B cell (primary cell): ENCODE results near the gene LAG3. TPM values are rescaled to one million over a fixed set of nuclear protein-coding genes. Genes with fewer than 3 reads are reported as not detected.

ENCODE experiments used
- ATAC-seq: fragments of 200-7000 bp; cut with Tn5 transposase; one replicate; pipeline ENCODE4 v1.10.0; 2021; ENCODE audit warnings: low read depth, mild to moderate bottlenecking, moderate number of reproducible peaks, moderate library complexity
- CTCF ChIA-PET: fragments of 350-600 bp; sonication (Branson Sonifier 250); formaldehyde crosslinking; loops from one replicate; lab custom pipeline; 2021; ENCODE audit warnings: antibody characterized with exemption, inconsistent platforms; lab: Charles Lee
- POLR2A ChIA-PET: fragments of 350-600 bp; sonication (Branson Sonifier 250); formaldehyde crosslinking; loops from one replicate; lab custom pipeline; 2021; ENCODE audit warnings: antibody characterized with exemption; lab: Charles Lee
- DNase-seq: peaks from one replicate; pipeline ENCODE4 v3.0.0; 2013
- H2AFZ ChIP-seq: 2 replicates; pipeline ENCODE4 v1.6.1; 2012; ENCODE audit warnings: mild to moderate bottlenecking, low read depth, low read length; ENCODE audit not compliant: insufficient read depth, poor library complexity, severe bottlenecking
- H3K27ac ChIP-seq, 2 donors: 1 replicate in 1 of 2; 2 replicates in 1 of 2; pipeline ENCODE4 v1.5.1; 2012 to 2013; ENCODE audit warnings: low read length in 2 of 2, mild to moderate bottlenecking in 2 of 2, moderate library complexity in 1 of 2
- H3K27me3 ChIP-seq, 4 experiments: fragments of 200-600 bp in 1 of 4; sonication (generic) in 1 of 4; replicated peaks in 1 of 4; 1 replicate in 2 of 4; 2 replicates in 2 of 4; pipeline versions ENCODE4 v1.6.1 to v1.7.0; 2013 to 2016; ENCODE audit warnings: low read length in 3 of 4, mild to moderate bottlenecking in 2 of 4, mixed read lengths in 1 of 4, moderate library complexity in 1 of 4; ENCODE audit not compliant: insufficient read depth in 4 of 4, control insufficient read depth in 3 of 4; ENCODE audit errors: control extremely low read depth in 1 of 4
- H3K36me3 ChIP-seq, 2 experiments: replicated peaks in 1 of 2; 1 replicate in 1 of 2; 2 replicates in 1 of 2; pipeline versions ENCODE4 v1.6.1 to v1.7.1; 2013; ENCODE audit warnings: low read length in 1 of 2; ENCODE audit not compliant: insufficient read depth in 2 of 2, control insufficient read depth in 1 of 2; ENCODE audit errors: control extremely low read depth in 1 of 2, extremely low read depth in 1 of 2
- H3K4me1 ChIP-seq, 2 donors: fragments of 200-600 bp in 1 of 2; sonication (generic) in 1 of 2; 1 replicate in 1 of 2; 2 replicates in 1 of 2; pipeline versions ENCODE4 v1.5.1 to v1.6.1; 2013 to 2017; ENCODE audit warnings: low read length in 2 of 2; ENCODE audit not compliant: control insufficient read depth in 2 of 2, insufficient read depth in 2 of 2
- H3K4me2 ChIP-seq: replicated peaks from 2 replicates; pipeline ENCODE3; 2012; ENCODE audit warnings: mild to moderate bottlenecking, low read depth, low read length; ENCODE audit not compliant: poor library complexity, severe bottlenecking
- H3K4me3 ChIP-seq, 5 experiments: fragments of 200-600 bp in 1 of 5; sonication (generic) in 1 of 5; 1 replicate in 3 of 5; 2 replicates in 2 of 5; pipeline versions ENCODE4 v1.5.1 to v1.7.0; 2011 to 2016; ENCODE audit warnings: low read length in 4 of 5, mild to moderate bottlenecking in 4 of 5, low read depth in 2 of 5, control low read depth in 1 of 5, moderate library complexity in 1 of 5; ENCODE audit not compliant: insufficient read depth in 1 of 5; ENCODE audit errors: control extremely low read depth in 1 of 5, extremely low read depth in 1 of 5
- H3K79me2 ChIP-seq: fragments of 200-600 bp; sonication (generic); one replicate; pipeline ENCODE4 v1.6.0; 2016; ENCODE audit warnings: low read length; ENCODE audit not compliant: control insufficient read depth, insufficient read depth
- H3K9ac ChIP-seq: fragments of 200-600 bp; sonication (generic); 2 replicates; pipeline ENCODE4 v1.6.1; 2017; ENCODE audit warnings: mild to moderate bottlenecking, low read length, moderate library complexity
- H3K9me3 ChIP-seq, 3 donors: one replicate each; pipeline versions ENCODE4 v1.6.1 to v1.7.1; 2013; ENCODE audit warnings: low read length in 2 of 3; ENCODE audit not compliant: control insufficient read depth in 2 of 3, insufficient read depth in 1 of 3; ENCODE audit errors: control extremely low read depth in 1 of 3
- H4K20me1 ChIP-seq: 2 replicates; pipeline ENCODE4 v1.6.0; 2012; ENCODE audit warnings: mild to moderate bottlenecking, low read length; ENCODE audit not compliant: insufficient read depth, control insufficient read depth, poor library complexity, severe bottlenecking
- H3K27ac Mint-ChIP-seq: one replicate; pipeline ENCODE4 v1.8.0; 2021; ENCODE audit warnings: mixed read lengths
- H3K27me3 Mint-ChIP-seq: one replicate; pipeline ENCODE4 v1.8.0; 2021; ENCODE audit warnings: mixed read lengths
- H3K4me1 Mint-ChIP-seq: one replicate; pipeline ENCODE4 v1.8.0; 2021; ENCODE audit warnings: mixed read lengths
- H3K4me3 Mint-ChIP-seq: one replicate; pipeline ENCODE4 v1.8.0; 2021; ENCODE audit warnings: mixed read lengths
- H3K9me3 Mint-ChIP-seq: one replicate; pipeline ENCODE4 v1.8.0; 2022; ENCODE audit warnings: mixed read lengths; ENCODE audit not compliant: insufficient read depth
- CTCF ChIP-seq: fragments of 200-600 bp; IDR thresholded peaks from one replicate; pipeline ENCODE4 v1.8.0; 2022; ENCODE audit warnings: antibody characterized with exemption, mild to moderate bottlenecking
- EZH2 ChIP-seq: IDR thresholded peaks from 2 replicates; pipeline ENCODE4 v1.6.1; 2012; ENCODE audit warnings: borderline replicate concordance, low read depth, mild to moderate bottlenecking, moderate library complexity, low read length; ENCODE audit not compliant: insufficient read depth, poor library complexity, severe bottlenecking
- WGBS: methylation state at CpG from one replicate; pipeline ENCODE4 v1.1.5; 2013; ENCODE audit warnings: missing lambda C conversion rate; ENCODE audit not compliant: insufficient coverage; 5-methylcytosine and 5-hydroxymethylcytosine counted together
- intact Hi-C: fragments of 100-400 bp; cut with micrococcal nuclease; formaldehyde crosslinking; loops from one replicate; pipeline ENCODE4 v1.10.0; 2022
- polyA plus RNA-seq: library from polyadenylated mRNA; depleted of rRNA; stranded (reverse); fragments of >200 nt; gene quantifications from 2 replicates; pipeline ENCODE4 v1.2.3, GENCODE V29; 2012
- total RNA-seq, 2 donors: library from RNA; stranded (reverse); fragments of 120-200 nt in 1 of 2; gene quantifications; 1 replicate in 1 of 2; 2 replicates in 1 of 2; pipeline versions ENCODE4 v1.2.3 to v1.2.4, GENCODE V29; 2013 to 2022

LAG3 gene
- total and polyA plus RNA-seq, 2 donors (not counting 1 experiment from before 2014, with no cell fraction given) = not detected

DNA sequence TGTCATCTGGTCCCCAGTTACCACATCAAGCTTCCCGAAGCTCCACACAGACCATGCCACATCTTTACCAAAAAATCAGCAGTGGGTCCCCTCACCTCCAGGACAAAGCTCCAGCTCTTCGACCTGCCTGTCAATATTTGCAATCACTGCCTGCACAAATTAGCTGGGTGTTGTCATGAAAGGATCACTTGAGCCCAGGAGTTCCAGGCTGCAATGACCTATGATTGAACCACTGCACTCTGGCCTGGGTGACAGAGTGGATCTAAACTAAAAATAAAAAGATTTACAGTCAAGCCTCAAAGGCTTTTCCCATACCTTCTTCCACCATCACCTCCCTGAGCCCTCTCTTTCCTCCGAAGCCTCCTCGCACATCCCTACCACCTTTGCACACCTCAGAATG is 24.3 kb downstream of the LAG3 start:
- 87% methylated on average over 3 of the region's 4 CpGs for WGBS
- Histone ChIP-seq H2AFZ (no peak overlapping the region), H3K9me3 (no peaks in the 10 kb centered on the region), H4K20me1 (no peaks in the 10 kb centered on the region), H3K4me3 (no peak overlapping the region), H3K4me1 (peaks cover 13 to 19% of the 10 kb centered on the region in 2 donors), H3K9ac (no peak overlapping the region), H3K4me2 (no peak overlapping the region), H3K79me2 (no peaks in the 10 kb centered on the region), H3K27ac (no peak overlapping the region), H3K27me3 (peaks cover 0 to 42% (median 4%) of the 10 kb centered on the region in 4 experiments), H3K36me3 (no peaks in the 10 kb centered on the region)
- CTCF ChIA-PET = interaction anchor here (0.7 kb wide), 1 partner anchor 40 kb away, joined by 3 read pairs; no protein-coding TSS in a partner anchor
- intact Hi-C loops = no loop called here
- no peak for ATAC-seq
- Mint-ChIP-seq H3K27me3 (peaks cover 42% of the 10 kb centered on the region), H3K27ac (no peak overlapping the region), H3K4me3 (no peak overlapping the region), H3K9me3 (no peaks in the 10 kb centered on the region), H3K4me1 (peaks cover 13% of the 10 kb centered on the region)
- POLR2A ChIA-PET = no interaction called here
- no peak for DNase-seq
- TF ChIP-seq EZH2 (no peak), CTCF (no peak)

DNA sequence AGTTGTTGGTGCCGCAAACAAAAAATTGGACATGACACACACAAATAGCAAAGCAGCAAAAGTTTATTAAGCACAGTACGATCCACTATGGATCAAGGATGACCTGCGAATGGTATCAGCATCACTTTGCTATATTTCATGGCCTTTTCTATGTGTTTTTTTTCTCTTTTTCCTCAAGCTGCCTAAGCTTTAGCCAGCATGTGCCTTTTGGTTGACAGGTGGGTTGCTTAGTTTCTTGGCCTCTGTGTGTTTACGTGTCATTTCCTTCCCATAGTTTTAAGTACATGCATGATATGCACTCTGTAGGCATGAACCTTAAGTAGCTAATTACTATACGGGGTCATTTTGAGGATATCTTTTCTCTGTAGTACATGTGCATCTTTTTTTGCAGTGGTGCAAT is 26.8 kb downstream of the LAG3 start:
- no peak overlapping the region for H3K4me3 ChIP-seq

More for the DNA sequence above, 26.8 kb downstream of the LAG3 start:
- no peaks in the 10 kb centered on the region for H3K9me3 Mint-ChIP-seq
- no peaks in the 10 kb centered on the region for H3K36me3 ChIP-seq
- no peak overlapping the region for H3K9ac ChIP-seq
- CTCF ChIA-PET = no interaction called here
- ATAC-seq (no peak), DNase-seq (no peak)
- no peaks in the 10 kb centered on the region for H3K4me1 Mint-ChIP-seq
- no peaks in the 10 kb centered on the region for H3K9me3 ChIP-seq
- POLR2A ChIA-PET = no interaction called here
- no peak overlapping the region for H3K4me3 Mint-ChIP-seq
- no peak overlapping the region for H3K4me2 ChIP-seq
- H3K27ac Mint-ChIP-seq = no peak overlapping the region
- H3K4me1 ChIP-seq = no peaks in the 10 kb centered on the region
- no peak for TF ChIP-seq EZH2
- TF ChIP-seq CTCF = no peak
- H3K27ac ChIP-seq = no peak overlapping the region
- peaks cover 0 to 35% (median 4%) of the 10 kb centered on the region in 4 experiments for H3K27me3 ChIP-seq
- WGBS = 90% methylated on average over 2 of the region's 5 CpGs
- no peak overlapping the region for H2AFZ ChIP-seq
- H4K20me1 ChIP-seq = no peaks in the 10 kb centered on the region
- no peaks in the 10 kb centered on the region for H3K79me2 ChIP-seq
- intact Hi-C loops = no loop called here
- peaks cover 35% of the 10 kb centered on the region for H3K27me3 Mint-ChIP-seq
